Stomach (tissue), 9 donors: ENCODE data around the gene RAI1. TPM values are rescaled to one million over a fixed set of nuclear protein-coding genes. Genes with fewer than 3 reads are reported as not detected.

Source experiments
- DNase-seq, 2 donors: peaks; one replicate each; pipeline versions ENCODE4 v3.0.0 to v3.0.0-alpha.2; 2013 to 2019
- H3K27ac ChIP-seq, 5 donors: fragments of 200-600 bp in 4 of 5; sonication (generic) in 4 of 5; one replicate each; pipeline ENCODE4 v1.5.1; 2013 to 2019; ENCODE audit warnings: mild to moderate bottlenecking in 1 of 5, moderate library complexity in 1 of 5
- H3K27me3 ChIP-seq, 3 donors: fragments of 200-600 bp; sonication (generic); one replicate each; pipeline ENCODE4 v1.5.1; 2017 to 2019; ENCODE audit warnings: mixed run types in 1 of 3
- H3K36me3 ChIP-seq, 4 donors: fragments of 200-600 bp; sonication (generic); 1 replicate in 3 of 4; 2 replicates in 1 of 4; pipeline ENCODE4 v1.5.1; 2016 to 2019
- H3K4me1 ChIP-seq, 4 donors: fragments of 200-600 bp; sonication (generic); one replicate each; pipeline ENCODE4 v1.5.1; 2016 to 2019
- H3K4me3 ChIP-seq, 4 donors: fragments of 200-600 bp; sonication (generic) in 3 of 4; one replicate each; pipeline ENCODE4 v1.5.1; 2016 to 2019; ENCODE audit warnings: mild to moderate bottlenecking in 1 of 4
- H3K9me3 ChIP-seq, 4 donors: fragments of 200-600 bp; sonication (generic); one replicate each; pipeline ENCODE4 v1.5.1; 2016 to 2019
- CTCF ChIP-seq, 7 experiments: fragments of 450-650 bp in 4 of 7; fragments of 200-600 bp in 3 of 7; sonication (generic) in 3 of 7; IDR thresholded peaks; one replicate each; pipeline ENCODE4 v1.5.1; 2016 to 2019; ENCODE audit warnings: antibody characterized with exemption in 7 of 7, control low read depth in 2 of 7, mild to moderate bottlenecking in 1 of 7
- EP300 ChIP-seq: sonication (generic); formaldehyde crosslinking; IDR thresholded peaks from one replicate; pipeline ENCODE4 v1.6.1; 2017; ENCODE audit warnings: antibody characterized with exemption
- POLR2A ChIP-seq, 4 donors: fragments of 450-650 bp; IDR thresholded peaks; one replicate each; pipeline ENCODE4 v1.6.1; 2016; ENCODE audit warnings: antibody characterized with exemption in 4 of 4, control low read depth in 2 of 4, mild to moderate bottlenecking in 1 of 4, moderate library complexity in 1 of 4
- POLR2AphosphoS5 ChIP-seq, 3 donors: sonication (generic); formaldehyde crosslinking; IDR thresholded peaks; one replicate each; pipeline ENCODE4 v1.6.1; 2016; ENCODE audit warnings: antibody characterized with exemption in 3 of 3
- WGBS, 5 donors: extraction: QIAGEN DNeasy Blood & Tissue Kit in 3 of 5; methylation state at CpG; one replicate each; pipeline versions ENCODE4 v1.1.5 to v1.1.7; 2013 to 2018; 5-methylcytosine and 5-hydroxymethylcytosine counted together
- intact Hi-C: fragments of 100-400 bp; cut with DNase I; formaldehyde crosslinking; loops from one replicate; pipeline ENCODE4 v1.15.1; 2023; ENCODE audit warnings: low total_unique reads
- polyA plus RNA-seq, 3 donors: library from polyadenylated mRNA; stranded (reverse); fragments of 200-250 nt; gene quantifications; one replicate each; pipeline ENCODE4 v1.2.3, GENCODE V29; 2013
- total RNA-seq, 5 donors: library from RNA; depleted of rRNA; stranded (reverse); fragments of >200 nt; gene quantifications; one replicate each; pipeline versions ENCODE4 v1.1.0 to v1.2.3, GENCODE V29; 2014 to 2016
- donor health status: healthy with polysubstance abuse.
- donor health status: Bipolar disorder and iron deficiency.
- donor health status: healthy.

Gene RAI1
- total and polyA plus RNA-seq, 8 donors: 4.6 to 94.5 (median 28.3) TPM

- no peak for DNase-seq
- Histone ChIP-seq H3K36me3 (peaks cover 0 to 6% (median 0%) of the 10 kb centered on the region in 4 donors), H3K4me1 (peaks cover 35 to 60% (median 41%) of the 10 kb centered on the region in 4 donors), H3K27ac (no peak overlapping the region), H3K4me3 (no peak overlapping the region), H3K27me3 (no peaks in the 10 kb centered on the region), H3K9me3 (no peaks in the 10 kb centered on the region)
- TF ChIP-seq CTCF (IDR thresholded peaks at IDR 0.05) (no peak), POLR2A (IDR thresholded peaks at IDR 0.05) (no peak), EP300 (no peak), POLR2AphosphoS5 (IDR thresholded peaks at IDR 0.05) (no peak)
- intact Hi-C loops: no loop called here
- 88 to 100% (median 93%) methylated on average over 4 of the region's 4 CpGs for WGBS, 5 donors
These were observed 62.9 kb downstream of the RAI1 start for GRCh38 chr17:17744116-17744515.

GRCh38 chr17:17745476-17746455, 64.5 kb downstream of the RAI1 start:
- DNase-seq: peak in 1 of 2 donors; percentile 48
- H3K27me3 ChIP-seq: no peaks in the 10 kb centered on the region
- H3K9me3 ChIP-seq: no peaks in the 10 kb centered on the region
- intact Hi-C loops: no loop called here
- 79 to 87% (median 85%) methylated on average over 20 to 33 of the region's 33 CpGs for WGBS, 5 donors
- peaks cover 19 to 60% (median 33%) of the 10 kb centered on the region in 4 donors for H3K4me1 ChIP-seq
- H3K4me3 ChIP-seq: no peak overlapping the region
- TF ChIP-seq EP300 (no peak), CTCF (IDR thresholded peaks at IDR 0.05) (no peak), POLR2AphosphoS5 (IDR thresholded peaks at IDR 0.05) (no peak), POLR2A (IDR thresholded peaks at IDR 0.05) (no peak)
- peaks cover 0 to 6% (median 0%) of the 10 kb centered on the region in 4 donors for H3K36me3 ChIP-seq
- H3K27ac ChIP-seq: no peak overlapping the region

GRCh38 chr17:17748179-17748578, 66.9 kb downstream of the RAI1 start:
- no peak for TF ChIP-seq CTCF (IDR thresholded peaks at IDR 0.05)
- TF ChIP-seq EP300: no peak
- TF ChIP-seq POLR2AphosphoS5 (IDR thresholded peaks at IDR 0.05): no peak
- TF ChIP-seq POLR2A (IDR thresholded peaks at IDR 0.05): no peak
- no peak overlapping the region for H3K4me3 ChIP-seq
- H3K36me3 ChIP-seq: peaks cover 0 to 6% (median 0%) of the 10 kb centered on the region in 4 donors
- no peaks in the 10 kb centered on the region for H3K27me3 ChIP-seq
- 81 to 95% (median 89%) methylated on average over 3 of the region's 3 CpGs for WGBS, 5 donors
- H3K4me1 ChIP-seq: peaks cover 18 to 63% (median 36%) of the 10 kb centered on the region in 4 donors
- no peaks in the 10 kb centered on the region for H3K9me3 ChIP-seq
- H3K27ac ChIP-seq: no peak overlapping the region
- intact Hi-C loops: no loop called here
- no peak for DNase-seq

- DNase-seq: no peak
- Histone ChIP-seq H3K36me3 (peaks cover 0 to 6% (median 0%) of the 10 kb centered on the region in 4 donors), H3K27me3 (no peaks in the 10 kb centered on the region), H3K4me1 (peaks cover 22 to 67% (median 40%) of the 10 kb centered on the region in 4 donors), H3K27ac (peak overlapping the region in 1 of 5 donors; percentile 39), H3K4me3 (no peak overlapping the region), H3K9me3 (no peaks in the 10 kb centered on the region)
- WGBS, 5 donors: 84 to 94% (median 87%) methylated on average over 7 to 8 of the region's 8 CpGs
- no peak for TF ChIP-seq CTCF (IDR thresholded peaks at IDR 0.05)
- TF ChIP-seq POLR2AphosphoS5 (IDR thresholded peaks at IDR 0.05): no peak
- no peak for TF ChIP-seq EP300
- TF ChIP-seq POLR2A (IDR thresholded peaks at IDR 0.05): no peak
- intact Hi-C loops: no loop called here
These were observed 67.3 kb downstream of the RAI1 start for GRCh38 chr17:17748604-17749003.
